Chondrocyte (in vitro differentiated cells): ENCODE measurements around the gene PTPN7. TPM values are rescaled to one million over a fixed set of nuclear protein-coding genes. Genes with fewer than 3 reads are reported as not detected.
"Not testable (repeated sequence)": the region's sequence is repeated elsewhere in the genome, so short reads cannot be mapped to it uniquely, and the experiment has no call there.

Source experiments
- DNase-seq: peaks from one replicate; pipeline ENCODE4 v3.0.0; 2021; ENCODE audit warnings: mixed read lengths, low spot score
- H3K27ac Mint-ChIP-seq: one replicate; pipeline ENCODE4 v1.8.0; 2021; ENCODE audit warnings: mild to moderate bottlenecking, moderate library complexity, mixed read lengths; ENCODE audit not compliant: unreplicated experiment
- H3K27me3 Mint-ChIP-seq: 2 replicates; pipeline ENCODE4 v1.8.0; 2021; ENCODE audit warnings: low read depth, mixed read lengths
- H3K36me3 Mint-ChIP-seq: 2 replicates; pipeline ENCODE4 v1.8.0; 2021; ENCODE audit warnings: low read depth, mixed read lengths
- H3K4me1 Mint-ChIP-seq: 2 replicates; pipeline ENCODE4 v1.8.0; 2021; ENCODE audit warnings: low read depth, mild to moderate bottlenecking, mixed read lengths
- H3K4me3 Mint-ChIP-seq: one replicate; pipeline ENCODE4 v1.8.0; 2021; ENCODE audit warnings: mild to moderate bottlenecking, moderate library complexity, mixed read lengths; ENCODE audit not compliant: unreplicated experiment
- H3K9me3 Mint-ChIP-seq: 2 replicates; pipeline ENCODE4 v1.8.0; 2021; ENCODE audit warnings: low read depth, mixed read lengths
- total RNA-seq: library from RNA; stranded (reverse); gene quantifications from 3 replicates; pipeline ENCODE4 v1.2.1, GENCODE V29; 2021
- TF ChIP-seq, protein P1 (sequence below): fragments of 200-600 bp; sonication (generic); IDR thresholded peaks from 2 replicates; pipeline ENCODE4 v1.5.0; 2021; ENCODE audit warnings: antibody characterized with exemption, mild to moderate bottlenecking, moderate library complexity

The PTPN7 gene
- total RNA-seq, 1 donor from 2014 or later = not detected

DNA sequence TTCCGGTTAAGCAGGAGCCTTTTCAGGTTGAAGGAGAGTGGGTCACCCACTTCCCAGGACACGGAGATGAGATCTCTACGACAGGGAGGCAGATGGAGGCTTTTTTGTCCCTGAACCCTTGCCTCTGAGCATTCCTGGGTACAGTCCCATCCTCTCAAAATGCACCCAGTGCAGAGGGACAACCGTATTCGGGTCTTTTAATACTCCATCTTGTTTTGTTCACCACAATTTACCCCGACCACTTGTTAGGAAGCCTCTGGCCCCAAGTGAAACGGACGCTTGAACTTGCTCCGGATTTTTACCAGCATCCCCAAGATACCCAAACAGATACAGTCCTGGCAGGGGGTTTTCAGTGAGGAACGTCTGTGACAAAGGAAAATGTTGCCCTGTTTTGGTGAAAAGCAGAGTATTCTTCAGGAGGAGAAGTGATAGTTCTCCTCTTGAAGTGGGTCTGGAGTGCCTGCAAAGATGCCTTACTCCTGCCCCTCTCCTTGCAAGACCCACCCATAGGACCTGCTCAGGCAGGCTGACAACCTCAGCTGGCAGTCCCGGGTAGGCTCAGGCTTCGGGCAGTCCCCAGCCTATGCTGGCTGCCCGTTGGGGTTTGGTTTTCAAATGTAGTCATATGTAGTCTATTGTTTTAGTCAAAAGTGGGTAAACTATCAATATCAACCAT is 15.2 kb downstream of the PTPN7 start:
- Mint-ChIP-seq H3K4me3 (peak overlapping the region; percentile 79), H3K27ac (peak overlapping the region; percentile 59), H3K9me3 (no peaks in the 10 kb centered on the region), H3K36me3 (peaks cover 1% of the 10 kb centered on the region), H3K27me3 (no peaks in the 10 kb centered on the region), H3K4me1 (peaks cover 37% of the 10 kb centered on the region)
- no peak for DNase-seq
- TF ChIP-seq, protein P1, sequence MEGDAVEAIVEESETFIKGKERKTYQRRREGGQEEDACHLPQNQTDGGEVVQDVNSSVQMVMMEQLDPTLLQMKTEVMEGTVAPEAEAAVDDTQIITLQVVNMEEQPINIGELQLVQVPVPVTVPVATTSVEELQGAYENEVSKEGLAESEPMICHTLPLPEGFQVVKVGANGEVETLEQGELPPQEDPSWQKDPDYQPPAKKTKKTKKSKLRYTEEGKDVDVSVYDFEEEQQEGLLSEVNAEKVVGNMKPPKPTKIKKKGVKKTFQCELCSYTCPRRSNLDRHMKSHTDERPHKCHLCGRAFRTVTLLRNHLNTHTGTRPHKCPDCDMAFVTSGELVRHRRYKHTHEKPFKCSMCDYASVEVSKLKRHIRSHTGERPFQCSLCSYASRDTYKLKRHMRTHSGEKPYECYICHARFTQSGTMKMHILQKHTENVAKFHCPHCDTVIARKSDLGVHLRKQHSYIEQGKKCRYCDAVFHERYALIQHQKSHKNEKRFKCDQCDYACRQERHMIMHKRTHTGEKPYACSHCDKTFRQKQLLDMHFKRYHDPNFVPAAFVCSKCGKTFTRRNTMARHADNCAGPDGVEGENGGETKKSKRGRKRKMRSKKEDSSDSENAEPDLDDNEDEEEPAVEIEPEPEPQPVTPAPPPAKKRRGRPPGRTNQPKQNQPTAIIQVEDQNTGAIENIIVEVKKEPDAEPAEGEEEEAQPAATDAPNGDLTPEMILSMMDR = no peak

DNA sequence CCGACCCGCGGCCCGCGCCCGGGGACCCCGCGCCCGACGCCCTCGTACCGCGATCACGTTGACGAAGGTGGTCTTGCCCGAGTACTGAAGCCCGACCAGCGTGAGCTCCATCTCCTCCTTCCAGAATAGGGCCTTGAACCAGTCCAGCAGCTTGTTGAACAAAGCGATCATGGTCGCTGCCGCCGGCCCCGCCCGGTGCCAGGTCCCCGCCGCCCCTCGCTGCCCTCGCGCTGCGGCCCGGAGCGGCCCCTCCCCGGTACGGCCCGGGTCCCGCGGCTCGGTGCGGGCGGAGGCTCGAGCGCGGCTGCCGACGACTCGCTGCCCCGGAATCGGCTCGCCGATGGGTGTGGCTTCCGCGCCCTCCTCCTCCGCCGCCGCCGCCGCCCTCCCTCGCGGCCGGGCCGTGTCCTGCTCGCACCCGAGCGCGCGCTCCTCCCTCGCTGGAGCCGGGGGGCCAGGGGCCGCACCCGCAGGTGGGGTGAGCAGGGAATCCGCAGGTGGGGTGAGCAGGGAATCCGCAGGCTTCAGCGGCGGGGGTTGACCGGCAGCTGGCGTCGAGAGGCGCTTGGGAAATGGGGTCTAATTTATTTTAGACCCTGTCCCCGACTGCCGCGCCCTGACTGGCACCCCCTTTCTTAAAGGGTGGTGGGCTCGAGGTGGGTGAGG is 15.9 kb downstream of the PTPN7 start, which contains the start of gene ARL8A:
ARL8A (minus strand) TSS at position 336 of the 666 bp plus-strand sequence; CDS start at position 171, 165 bp downstream.
- Mint-ChIP-seq H3K4me3 (peak within 1 kb of the TSS; percentile 94), H3K9me3 (no peaks in the 10 kb centered on the region), H3K27ac (peak within 1 kb of the TSS; percentile 90), H3K4me1 (peaks cover 36% of the 10 kb centered on the region), H3K36me3 (peaks cover 1% of the 10 kb centered on the region), H3K27me3 (no peaks in the 10 kb centered on the region)
- TF ChIP-seq, protein P1 = peak; percentile 13
- DNase-seq = no peak

- peaks cover 1% of the 10 kb centered on the region for H3K36me3 Mint-ChIP-seq
Measured at GRCh38 chr1:202143768-202144401, 16.5 kb downstream of the PTPN7 start.

GRCh38 chr1:202143011-202143767 is 17.2 kb downstream of the PTPN7 start:
- H3K4me1 Mint-ChIP-seq = peaks cover 34% of the 10 kb centered on the region
- peak overlapping the region; percentile 94 for H3K4me3 Mint-ChIP-seq
- H3K36me3 Mint-ChIP-seq = peaks cover 1% of the 10 kb centered on the region
- DNase-seq = no peak
- H3K9me3 Mint-ChIP-seq = no peaks in the 10 kb centered on the region
- no peaks in the 10 kb centered on the region for H3K27me3 Mint-ChIP-seq
- TF ChIP-seq, protein P1 = no peak
- peak overlapping the region; percentile 90 for H3K27ac Mint-ChIP-seq

More at GRCh38 chr1:202143768-202144401, 16.5 kb downstream of the PTPN7 start:
- Mint-ChIP-seq H3K4me3 (peak overlapping the region; percentile 94), H3K27ac (peak overlapping the region; percentile 90), H3K4me1 (peaks cover 31% of the 10 kb centered on the region), H3K9me3 (no peaks in the 10 kb centered on the region), H3K27me3 (no peaks in the 10 kb centered on the region)
- no peak for DNase-seq
- TF ChIP-seq, protein P1 = no peak

- H3K9me3 Mint-ChIP-seq, DNase-seq, H3K4me3 Mint-ChIP-seq, H3K27me3 Mint-ChIP-seq, H3K27ac Mint-ChIP-seq, H3K36me3 Mint-ChIP-seq: not testable (repeated sequence)
- H3K4me1 Mint-ChIP-seq = peaks cover 34% of the 10 kb centered on the region
Measured at GRCh38 chr1:202141468-202141867, 18.9 kb downstream of the PTPN7 start.
